ENCODE results near the gene MAGEA2.
"Not testable (repeated sequence)": the region's sequence is repeated elsewhere in the genome, so short reads cannot be mapped to it uniquely, and the experiment has no call there.

MAGEA2 gene, protein sequence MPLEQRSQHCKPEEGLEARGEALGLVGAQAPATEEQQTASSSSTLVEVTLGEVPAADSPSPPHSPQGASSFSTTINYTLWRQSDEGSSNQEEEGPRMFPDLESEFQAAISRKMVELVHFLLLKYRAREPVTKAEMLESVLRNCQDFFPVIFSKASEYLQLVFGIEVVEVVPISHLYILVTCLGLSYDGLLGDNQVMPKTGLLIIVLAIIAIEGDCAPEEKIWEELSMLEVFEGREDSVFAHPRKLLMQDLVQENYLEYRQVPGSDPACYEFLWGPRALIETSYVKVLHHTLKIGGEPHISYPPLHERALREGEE

DNA sequence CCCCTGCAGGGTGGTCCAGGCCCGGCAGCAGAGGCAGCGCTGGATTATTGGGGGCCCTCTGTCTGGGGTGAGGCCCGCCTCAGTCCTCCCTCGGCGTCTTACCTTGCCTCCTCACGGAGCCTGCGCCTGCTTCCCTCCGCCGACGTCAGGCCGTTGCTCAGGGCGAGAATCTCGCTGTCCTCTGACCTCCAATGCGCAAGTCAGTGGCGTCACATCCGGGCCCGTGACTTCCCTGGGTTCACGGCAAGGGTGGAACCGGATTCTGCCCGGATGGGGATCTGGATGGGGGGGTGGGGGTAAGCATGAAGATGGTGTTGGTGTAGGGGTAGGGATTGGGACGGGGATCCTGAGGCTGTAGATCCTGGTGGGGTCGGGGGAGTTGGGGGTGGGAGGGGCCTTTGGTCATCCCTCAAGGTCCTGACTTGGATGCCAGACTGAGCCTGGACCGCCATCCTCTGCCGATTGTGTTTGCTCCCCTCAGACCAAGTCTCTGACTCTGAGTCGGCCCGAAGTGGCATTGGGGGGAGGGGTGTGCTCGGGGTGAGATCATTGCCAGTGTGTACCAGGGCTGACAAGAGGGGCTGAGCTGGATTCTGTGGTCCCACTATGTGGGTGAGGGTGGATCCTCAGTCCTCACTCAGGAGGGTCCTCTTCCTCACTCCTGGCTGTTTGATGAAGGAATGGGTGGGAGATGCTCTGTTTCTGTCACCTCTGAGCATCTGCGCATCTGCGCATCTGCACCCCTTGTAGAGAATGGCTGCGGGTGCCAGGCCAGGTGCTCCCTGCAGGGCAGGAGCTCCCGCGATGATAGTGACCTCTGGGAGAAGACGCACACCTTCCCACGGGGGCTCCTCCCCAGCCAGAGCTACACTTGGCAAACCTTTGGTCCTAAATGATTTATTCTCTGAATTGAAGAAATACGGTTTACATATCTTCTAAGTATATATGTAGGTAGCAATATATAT is at the start of gene MAGEA2:
MAGEA2 (minus strand) TSS at position 157 of the 965 bp plus-strand sequence. CDS start 2,479 bp downstream, outside the sequence.
- not testable (repeated sequence) for DNase-seq (ENCODE audit: low spot score)

DNA sequence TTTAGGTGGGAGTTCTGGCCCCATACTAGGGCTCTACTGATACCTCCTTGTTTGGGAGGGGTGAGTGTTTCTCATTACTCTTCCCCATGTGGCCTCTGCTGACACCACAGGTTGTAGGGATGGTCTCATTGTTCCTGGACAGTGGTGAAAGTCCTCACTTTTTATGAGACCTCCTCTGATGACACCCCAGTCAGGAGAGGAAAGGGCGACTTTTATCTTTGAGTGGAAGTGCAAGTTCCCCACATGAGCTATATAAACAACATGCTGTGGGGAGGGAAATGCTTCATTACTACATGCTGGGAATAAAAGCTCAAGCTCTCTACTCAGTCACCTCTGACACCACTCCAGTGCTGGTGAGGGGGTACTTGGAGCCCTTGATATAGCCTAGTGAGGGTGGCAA is 45.3 kb upstream of the MAGEA2 start:
- DNase-seq (ENCODE audit: low spot score) = no peak

DNA sequence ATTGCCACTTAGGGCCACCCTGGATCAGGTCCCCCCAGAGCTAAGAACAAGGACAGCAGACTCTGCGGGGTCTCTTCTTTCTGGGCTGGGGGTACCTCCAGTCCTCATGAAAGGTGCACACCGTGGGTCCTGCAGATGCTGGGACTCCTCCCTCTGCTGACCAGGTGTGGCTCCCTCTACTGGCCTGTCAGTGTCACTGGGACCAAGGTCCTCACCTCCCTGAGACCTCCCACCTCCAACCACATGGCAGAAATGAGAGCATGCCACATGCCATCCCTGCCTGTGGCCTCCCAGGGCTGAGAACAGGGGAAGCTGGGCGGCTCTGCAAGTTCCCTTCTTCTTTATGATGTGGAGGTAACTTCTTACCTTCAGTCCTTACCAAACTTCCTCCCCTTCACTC is 33.4 kb upstream of the MAGEA2 start:
- DNase-seq (ENCODE audit: low spot score) = not testable (repeated sequence)

DNA sequence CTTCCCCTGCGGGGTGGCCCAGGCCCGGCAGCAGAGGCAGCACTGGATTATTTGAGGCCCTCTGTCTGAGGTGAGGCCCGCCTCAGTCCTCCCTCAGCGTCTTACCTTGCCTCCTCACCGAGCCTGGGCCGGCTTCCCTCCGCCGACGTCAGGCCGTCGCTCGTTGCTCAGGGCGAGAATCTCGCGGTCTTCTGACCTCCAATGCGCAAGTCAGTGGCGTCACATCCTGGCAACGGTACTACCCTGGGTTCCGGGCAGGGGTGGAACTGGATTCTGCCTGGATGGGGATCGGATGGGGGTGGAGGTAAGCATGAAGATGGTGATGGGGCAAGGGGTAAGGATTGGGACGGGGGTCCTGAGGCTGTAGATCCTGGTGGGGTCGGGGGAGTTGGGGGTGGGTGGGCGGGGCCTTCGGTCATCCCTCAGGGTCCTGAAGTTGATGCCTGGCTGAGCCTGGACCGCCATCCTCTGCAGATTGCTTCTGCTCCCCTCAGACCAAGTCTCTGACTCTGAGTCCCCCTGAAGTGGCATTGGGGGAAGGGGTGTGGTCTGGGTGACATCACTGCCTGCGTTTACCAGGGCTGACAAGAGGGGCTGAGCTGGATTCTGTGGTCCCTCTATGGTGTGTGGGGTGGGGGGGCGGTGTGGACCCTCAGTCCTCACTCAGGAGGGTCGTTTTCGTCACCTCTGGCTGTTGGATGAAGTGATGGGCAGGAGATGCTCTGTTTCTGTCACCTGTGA is 16.1 kb upstream of the MAGEA2 start, which contains the start of gene MAGEA6:
MAGEA6 (minus strand) TSS at position 141 of the 741 bp plus-strand sequence. CDS start 2,039 bp downstream, outside the sequence.
- DNase-seq (ENCODE audit: low spot score) = not testable (repeated sequence)

DNA sequence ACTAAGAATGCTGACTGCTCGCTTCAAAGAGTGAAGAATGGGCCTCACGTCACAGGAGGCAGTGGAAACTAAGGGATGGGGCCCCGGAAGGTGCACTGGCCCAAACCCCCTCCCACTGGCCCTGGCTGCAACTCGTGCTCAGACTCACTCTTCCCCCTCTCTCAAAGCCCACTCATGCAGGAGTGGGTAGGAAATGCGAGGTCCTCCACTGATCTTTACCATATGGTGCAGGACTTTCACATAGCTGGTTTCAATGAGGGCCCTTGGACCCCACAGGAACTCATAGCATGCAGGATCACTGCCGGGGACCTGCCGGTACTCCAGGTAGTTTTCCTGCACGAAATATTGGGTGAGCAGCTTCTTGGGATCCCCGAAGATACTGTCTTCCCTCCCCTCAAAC is 12.9 kb upstream of the MAGEA2 start:
- DNase-seq (ENCODE audit: low spot score) = not testable (repeated sequence)

DNA sequence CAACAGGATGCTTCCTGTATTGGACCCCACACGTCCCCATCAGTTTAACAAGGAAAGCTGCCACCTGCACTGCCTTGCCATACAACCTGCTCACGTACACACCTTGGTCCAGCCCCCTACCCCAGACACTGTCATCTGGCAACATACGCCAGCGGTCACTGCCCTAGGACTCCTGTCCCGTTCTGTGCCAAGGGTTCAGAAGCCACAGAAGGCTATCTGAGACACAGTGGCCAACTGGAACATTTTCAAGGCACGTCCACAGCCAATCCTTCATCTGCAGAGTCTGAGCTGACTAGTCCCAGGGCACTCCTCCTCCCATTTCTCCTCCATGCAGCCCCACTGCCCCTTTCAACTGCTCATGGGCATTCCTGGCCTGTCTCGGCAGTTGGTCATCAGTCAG is 7.9 kb upstream of the MAGEA2 start:
- not testable (repeated sequence) for DNase-seq (ENCODE audit: low spot score)

DNA sequence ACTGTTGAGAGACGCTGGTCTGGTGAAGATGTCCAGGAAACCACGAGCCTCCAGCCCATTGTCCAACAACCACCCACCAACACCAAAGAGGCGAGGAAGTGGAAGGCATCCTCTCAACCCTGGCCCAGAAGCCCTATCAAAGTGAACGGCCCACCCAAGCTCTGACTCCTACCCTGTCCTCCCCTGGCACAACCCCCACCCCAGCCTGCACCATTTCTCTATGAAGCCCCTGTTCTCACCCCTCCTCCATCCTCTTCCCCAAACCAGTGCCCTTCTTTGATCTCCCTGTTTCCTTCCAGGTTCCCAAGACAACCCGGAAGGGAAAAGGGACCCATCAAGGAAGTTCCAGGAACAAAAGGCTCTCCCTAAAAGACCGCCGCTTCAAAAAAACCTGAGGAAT is 5.9 kb upstream of the MAGEA2 start:
- not testable (repeated sequence) for DNase-seq (ENCODE audit: low spot score)

DNA sequence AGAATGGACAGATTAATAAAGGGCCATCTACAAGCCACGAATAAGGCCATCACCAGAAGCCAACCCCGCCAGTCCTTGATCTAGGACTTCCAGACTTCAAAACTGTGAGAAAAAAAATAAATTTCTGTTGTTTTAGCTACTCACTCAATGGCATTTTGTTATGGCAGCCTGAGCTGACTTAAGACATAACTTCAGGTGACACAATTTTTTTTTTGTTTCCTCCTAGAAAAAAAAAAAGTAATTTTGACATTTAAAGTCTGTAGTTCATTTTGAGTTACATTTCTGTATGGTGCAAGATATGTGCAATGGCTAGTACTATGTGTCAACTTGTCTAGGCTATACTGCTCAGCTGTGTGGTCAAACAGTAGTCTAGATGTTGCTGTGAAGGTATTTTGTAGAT is 5.3 kb upstream of the MAGEA2 start, which contains the start of gene CSAG3:
CSAG3 (plus strand) TSS at position 301 of the 400 bp plus-strand sequence.
- DNase-seq (ENCODE audit: low spot score) = not testable (repeated sequence)

DNA sequence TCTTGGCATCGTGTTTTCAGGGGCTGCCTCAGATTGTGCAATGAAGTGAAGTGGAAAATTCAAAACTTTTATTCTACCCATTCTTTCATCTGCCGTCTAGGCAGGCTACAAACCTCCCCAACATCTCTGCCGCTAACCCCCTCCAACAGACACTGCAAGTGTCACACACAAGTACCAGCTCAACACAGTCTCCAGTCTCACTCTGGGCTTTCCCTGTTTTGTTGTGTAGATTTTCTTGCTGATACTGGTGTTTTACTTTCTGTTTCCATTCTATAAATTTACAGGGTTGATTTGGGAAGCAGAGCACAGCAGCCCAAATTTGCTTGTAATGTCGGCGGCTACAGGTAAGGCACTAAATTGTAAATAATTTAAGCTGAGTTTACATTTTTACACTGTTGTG is 1.2 kb upstream of the MAGEA2 start:
- not testable (repeated sequence) for DNase-seq (ENCODE audit: low spot score)

DNA sequence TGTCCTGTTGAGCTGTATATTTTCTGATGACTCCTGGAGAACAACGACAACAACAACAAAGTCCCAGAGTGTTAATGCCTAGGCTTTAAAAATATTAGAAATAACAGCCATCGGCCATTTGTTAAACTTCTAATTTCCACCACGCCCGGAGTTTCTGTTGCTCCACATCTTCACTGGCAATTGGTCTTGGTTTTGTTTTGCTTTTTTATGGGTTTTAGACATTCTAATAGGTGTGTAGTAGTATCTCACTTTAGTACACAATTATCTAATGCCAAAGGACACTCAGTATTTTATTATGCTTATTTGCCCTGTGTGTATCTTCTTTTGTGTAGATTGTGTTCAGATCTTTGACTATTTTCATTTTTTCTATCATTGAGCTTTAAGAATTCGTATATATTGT is 15.1 kb downstream of the MAGEA2 start:
- DNase-seq (ENCODE audit: low spot score) = no peak

DNA sequence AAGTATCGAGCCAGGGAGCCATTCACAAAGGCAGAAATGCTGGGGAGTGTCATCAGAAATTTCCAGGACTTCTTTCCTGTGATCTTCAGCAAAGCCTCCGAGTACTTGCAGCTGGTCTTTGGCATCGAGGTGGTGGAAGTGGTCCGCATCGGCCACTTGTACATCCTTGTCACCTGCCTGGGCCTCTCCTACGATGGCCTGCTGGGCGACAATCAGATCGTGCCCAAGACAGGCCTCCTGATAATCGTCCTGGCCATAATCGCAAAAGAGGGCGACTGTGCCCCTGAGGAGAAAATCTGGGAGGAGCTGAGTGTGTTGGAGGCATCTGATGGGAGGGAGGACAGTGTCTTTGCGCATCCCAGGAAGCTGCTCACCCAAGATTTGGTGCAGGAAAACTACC is 17.1 kb downstream of the MAGEA2 start:
- not testable (repeated sequence) for DNase-seq (ENCODE audit: low spot score)

DNA sequence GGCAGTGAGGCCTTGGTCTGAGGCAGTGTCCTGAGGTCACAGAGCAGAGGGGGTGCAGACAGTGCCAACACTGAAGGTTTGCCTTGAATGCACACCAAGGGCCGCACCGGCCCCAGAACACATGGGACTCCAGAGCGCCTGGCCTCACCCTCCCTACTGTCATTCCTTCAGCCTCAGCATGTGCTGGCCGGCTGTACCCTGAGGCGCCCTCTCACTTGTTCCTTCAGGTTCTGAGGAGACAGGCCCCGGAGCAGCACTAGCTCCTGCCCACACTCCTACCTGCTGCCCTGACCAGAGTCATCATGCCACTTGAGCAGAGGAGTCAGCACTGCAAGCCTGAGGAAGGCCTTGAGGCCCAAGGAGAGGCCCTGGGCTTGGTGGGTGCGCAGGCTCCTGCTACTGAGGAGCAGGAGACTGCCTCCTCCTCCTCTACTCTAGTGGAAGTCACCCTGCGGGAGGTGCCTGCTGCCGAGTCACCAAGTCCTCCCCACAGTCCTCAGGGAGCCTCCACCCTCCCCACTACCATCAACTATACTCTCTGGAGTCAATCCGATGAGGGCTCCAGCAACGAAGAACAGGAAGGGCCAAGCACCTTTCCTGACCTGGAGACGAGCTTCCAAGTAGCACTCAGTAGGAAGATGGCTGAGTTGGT is 17.7 kb downstream of the MAGEA2 start:
- no peak for DNase-seq (ENCODE audit: low spot score)

DNA sequence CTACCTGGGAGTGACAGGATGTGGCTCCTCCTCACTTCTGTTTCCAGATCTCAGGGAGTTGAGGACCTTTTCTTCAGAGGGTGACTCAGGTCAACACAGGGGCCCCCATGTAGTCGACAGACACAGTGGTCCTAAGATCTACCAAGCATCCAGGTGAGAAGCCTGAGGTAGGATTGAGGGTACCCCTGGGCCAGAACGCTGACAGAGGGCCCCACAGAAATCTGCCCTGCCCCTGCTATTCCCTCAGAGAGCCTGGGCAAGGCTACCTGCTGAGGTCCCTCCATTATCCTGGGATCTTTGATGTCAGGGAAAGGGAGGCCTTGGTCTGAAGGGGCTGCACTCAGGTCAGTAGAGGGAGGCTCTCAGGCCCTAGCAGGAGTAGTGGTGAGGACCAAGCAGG is 18.5 kb downstream of the MAGEA2 start:
- DNase-seq (ENCODE audit: low spot score) = no peak

DNA sequence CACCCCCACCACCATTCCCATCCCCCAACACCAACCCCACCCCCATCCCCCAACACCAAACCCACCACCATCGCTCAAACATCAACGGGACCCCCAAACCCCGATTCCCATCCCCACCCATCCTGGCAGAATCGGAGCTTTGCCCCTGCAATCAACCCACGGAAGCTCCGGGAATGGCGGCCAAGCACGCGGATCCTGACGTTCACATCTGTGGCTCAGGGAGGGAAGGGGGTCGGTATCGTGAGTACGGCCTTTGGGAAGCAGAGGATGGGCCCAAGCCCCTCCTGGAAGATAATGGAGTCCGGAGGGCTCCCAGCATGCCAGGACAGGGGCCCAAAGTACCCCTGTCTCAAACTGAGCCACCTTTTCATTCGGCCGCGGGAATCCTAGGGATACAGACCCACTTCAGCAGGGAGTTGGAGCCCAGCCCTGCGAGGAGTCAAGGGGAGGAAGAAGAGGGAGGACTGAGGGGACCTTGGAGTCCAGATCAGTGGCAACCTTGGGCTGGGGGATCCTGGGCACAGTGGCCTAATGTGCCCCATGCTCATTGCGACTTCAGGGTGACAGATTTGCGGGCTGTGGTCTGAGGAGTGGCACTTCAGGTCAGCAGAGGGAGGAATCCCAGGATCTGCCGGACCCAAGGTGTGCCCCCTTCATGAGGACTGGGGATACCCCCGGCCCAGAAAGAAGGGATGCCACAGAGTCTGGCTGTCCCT is 19.3 kb downstream of the MAGEA2 start:
- not testable (repeated sequence) for DNase-seq (ENCODE audit: low spot score)

DNA sequence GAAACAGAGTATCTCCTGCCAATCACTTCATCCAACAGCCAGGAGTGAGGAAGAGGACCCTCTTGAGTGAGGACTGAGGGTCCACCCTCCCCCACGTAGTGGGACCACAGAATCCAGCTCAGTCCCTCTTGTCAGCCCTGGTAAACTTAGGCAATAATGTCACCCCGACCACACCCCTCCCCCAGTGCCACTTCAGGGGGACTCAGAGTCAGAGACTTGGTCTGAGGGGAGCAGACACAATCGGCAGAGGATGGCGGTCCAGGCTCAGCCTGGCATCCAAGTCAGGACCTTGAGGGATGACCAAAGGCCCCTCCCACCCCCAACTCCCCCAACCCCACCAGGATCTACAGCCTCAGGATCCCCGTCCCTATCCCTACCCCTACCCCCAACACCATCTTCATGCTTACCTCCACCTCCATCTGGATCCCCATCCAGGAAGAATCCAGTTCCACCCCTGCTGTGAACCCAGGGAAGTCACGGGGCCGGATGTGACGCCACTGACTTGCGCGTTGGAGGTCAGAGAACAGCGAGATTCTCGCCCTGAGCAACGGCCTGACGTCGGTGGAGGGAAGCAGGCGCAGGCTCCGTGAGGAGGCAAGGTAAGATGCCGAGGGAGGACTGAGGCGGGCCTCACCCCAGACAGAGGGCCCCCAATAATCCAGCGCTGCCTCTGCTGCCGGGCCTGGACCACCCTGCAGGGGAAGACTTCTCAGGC is 20.2 kb downstream of the MAGEA2 start, which contains the start of the genes CSAG1 and MAGEA12:
CSAG1 (minus strand) TSS at position 461 of the 715 bp plus-strand sequence. CDS start 1,261 bp downstream, outside the sequence.
MAGEA12 (plus strand) TSS at position 497 of the 715 bp plus-strand sequence. CDS start 2,405 bp downstream, outside the sequence.
- DNase-seq (ENCODE audit: low spot score) = no peak

DNA sequence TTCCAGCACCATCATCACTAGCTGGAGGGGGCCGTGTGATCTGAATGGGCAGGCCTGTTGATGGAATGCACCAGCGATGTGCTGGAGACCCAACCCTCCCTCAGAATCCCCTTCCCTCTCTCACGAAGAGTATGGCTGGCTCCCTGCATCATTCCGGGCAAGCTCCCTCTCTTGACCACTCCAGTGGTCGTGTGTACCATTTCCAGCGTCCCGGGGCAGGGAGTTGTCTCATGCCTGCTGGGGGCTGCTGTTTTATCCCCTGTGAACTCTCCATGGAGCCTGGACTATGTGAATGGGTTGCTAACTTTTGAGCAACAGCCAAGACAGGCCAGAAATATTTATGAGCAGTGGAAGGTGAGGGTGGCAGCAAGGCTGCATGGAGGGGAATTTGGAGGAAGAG is 28.2 kb downstream of the MAGEA2 start:
- no peak for DNase-seq (ENCODE audit: low spot score)

DNA sequence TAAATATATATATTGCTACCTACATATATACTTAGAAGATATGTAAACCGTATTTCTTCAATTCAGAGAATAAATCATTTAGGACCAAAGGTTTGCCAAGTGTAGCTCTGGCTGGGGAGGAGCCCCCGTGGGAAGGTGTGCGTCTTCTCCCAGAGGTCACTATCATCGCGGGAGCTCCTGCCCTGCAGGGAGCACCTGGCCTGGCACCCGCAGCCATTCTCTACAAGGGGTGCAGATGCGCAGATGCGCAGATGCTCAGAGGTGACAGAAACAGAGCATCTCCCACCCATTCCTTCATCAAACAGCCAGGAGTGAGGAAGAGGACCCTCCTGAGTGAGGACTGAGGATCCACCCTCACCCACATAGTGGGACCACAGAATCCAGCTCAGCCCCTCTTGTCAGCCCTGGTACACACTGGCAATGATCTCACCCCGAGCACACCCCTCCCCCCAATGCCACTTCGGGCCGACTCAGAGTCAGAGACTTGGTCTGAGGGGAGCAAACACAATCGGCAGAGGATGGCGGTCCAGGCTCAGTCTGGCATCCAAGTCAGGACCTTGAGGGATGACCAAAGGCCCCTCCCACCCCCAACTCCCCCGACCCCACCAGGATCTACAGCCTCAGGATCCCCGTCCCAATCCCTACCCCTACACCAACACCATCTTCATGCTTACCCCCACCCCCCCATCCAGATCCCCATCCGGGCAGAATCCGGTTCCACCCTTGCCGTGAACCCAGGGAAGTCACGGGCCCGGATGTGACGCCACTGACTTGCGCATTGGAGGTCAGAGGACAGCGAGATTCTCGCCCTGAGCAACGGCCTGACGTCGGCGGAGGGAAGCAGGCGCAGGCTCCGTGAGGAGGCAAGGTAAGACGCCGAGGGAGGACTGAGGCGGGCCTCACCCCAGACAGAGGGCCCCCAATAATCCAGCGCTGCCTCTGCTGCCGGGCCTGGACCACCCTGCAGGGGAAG is 39.5 kb downstream of the MAGEA2 start, which contains the start of gene MAGEA2B:
MAGEA2B (plus strand) TSS at position 814 of the 973 bp plus-strand sequence. CDS start 2,479 bp downstream, outside the sequence.
- not testable (repeated sequence) for DNase-seq (ENCODE audit: low spot score)

DNA sequence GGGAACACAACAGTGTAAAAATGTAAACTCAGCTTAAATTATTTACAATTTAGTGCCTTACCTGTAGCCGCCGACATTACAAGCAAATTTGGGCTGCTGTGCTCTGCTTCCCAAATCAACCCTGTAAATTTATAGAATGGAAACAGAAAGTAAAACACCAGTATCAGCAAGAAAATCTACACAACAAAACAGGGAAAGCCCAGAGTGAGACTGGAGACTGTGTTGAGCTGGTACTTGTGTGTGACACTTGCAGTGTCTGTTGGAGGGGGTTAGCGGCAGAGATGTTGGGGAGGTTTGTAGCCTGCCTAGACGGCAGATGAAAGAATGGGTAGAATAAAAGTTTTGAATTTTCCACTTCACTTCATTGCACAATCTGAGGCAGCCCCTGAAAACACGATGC is 40.4 kb downstream of the MAGEA2 start:
- not testable (repeated sequence) for DNase-seq (ENCODE audit: low spot score)

Measured in D341Med (cell line).